HepG2 (cell line): ENCODE measurements around the gene APRT. TPM values are rescaled to one million over a fixed set of nuclear protein-coding genes. Genes with fewer than 3 reads are reported as not detected.

ENCODE experiments used
- BHLHE40 ChIP-seq: IDR thresholded peaks from 2 replicates; pipeline ENCODE4 v1.6.1; 2011; ENCODE audit warnings: low read length, improper control_type of control experiment
- CEBPZ ChIP-seq: IDR thresholded peaks from 2 replicates; pipeline ENCODE4 v1.6.1; 2012; ENCODE audit warnings: low read length, improper control_type of control experiment
- CHD4 ChIP-seq: fragments of 200-600 bp; sonication (generic); IDR thresholded peaks from 2 replicates; pipeline ENCODE4 v1.7.0; 2017; ENCODE audit warnings: mild to moderate bottlenecking, low read length, borderline replicate concordance
- MLLT10 ChIP-seq: sonication (generic); formaldehyde crosslinking; IDR thresholded peaks from 2 replicates; pipeline ENCODE4 v1.4.0; 2020; ENCODE audit warnings: missing genetic modification reagents
- NFYB ChIP-seq: sonication (generic); formaldehyde crosslinking; IDR thresholded peaks from 2 replicates; pipeline ENCODE4 v1.4.0; 2020; ENCODE audit warnings: missing genetic modification reagents
- POLR2AphosphoS2 ChIP-seq: IDR thresholded peaks from 2 replicates; pipeline ENCODE4 v1.6.1; 2011; ENCODE audit warnings: low read depth, low read length, improper control_type of control experiment
- RFXANK ChIP-seq: IDR thresholded peaks from 2 replicates; pipeline ENCODE4 v1.6.1; 2016
- SIN3A ChIP-seq: IDR thresholded peaks from 2 replicates; pipeline ENCODE4 v1.6.1; 2011; ENCODE audit warnings: low read depth, mild to moderate bottlenecking, control low read depth, low read length, borderline replicate concordance
- TARDBP ChIP-seq: sonication (generic); formaldehyde crosslinking; IDR thresholded peaks from 2 replicates; pipeline ENCODE4 v1.8.0; 2022; ENCODE audit warnings: mild to moderate bottlenecking, missing genetic modification reagents
- TERF1 ChIP-seq: sonication (generic); formaldehyde crosslinking; IDR thresholded peaks from 2 replicates; pipeline ENCODE4 v1.8.0; 2022; ENCODE audit warnings: mild to moderate bottlenecking, missing genetic modification reagents, moderate library complexity
- ZBTB20 ChIP-seq: sonication (generic); formaldehyde crosslinking; IDR thresholded peaks from 2 replicates; pipeline ENCODE4 v1.8.1; 2023; ENCODE audit warnings: missing genetic modification reagents, low read depth, mild to moderate bottlenecking, borderline replicate concordance
- ZBTB7A ChIP-seq: sonication (generic); formaldehyde crosslinking; IDR thresholded peaks from 2 replicates; pipeline ENCODE4 v1.8.0; 2022; ENCODE audit warnings: mild to moderate bottlenecking, missing genetic modification reagents
- ZNF142 ChIP-seq: sonication (generic); formaldehyde crosslinking; IDR thresholded peaks from 2 replicates; pipeline ENCODE4 v1.4.0; 2020; ENCODE audit warnings: missing genetic modification reagents
- ZNF549 ChIP-seq: sonication (generic); formaldehyde crosslinking; IDR thresholded peaks from 2 replicates; pipeline ENCODE4 v1.5.0; 2020; ENCODE audit warnings: missing genetic modification reagents
- ZNF597 ChIP-seq: sonication (generic); formaldehyde crosslinking; IDR thresholded peaks from 2 replicates; pipeline ENCODE4 v1.5.0; 2020; ENCODE audit warnings: missing genetic modification reagents
- polyA plus RNA-seq, 8 experiments: library from polyadenylated mRNA; depleted of rRNA in 3 of 8; stranded (reverse) in 7 of 8; unstranded in 1 of 8; fragments of >200 nt; fragmentation: Illumina TruSeq in 4 of 8; extraction: Trizol in 4 of 8; gene quantifications; 2 replicates each; pipeline versions ENCODE4 v1.2.1 to v1.2.3, GENCODE V29; 2011 to 2016; ENCODE audit warnings: low read depth in 4 of 8, missing spikeins in 1 of 8, mixed read lengths in 1 of 8; ENCODE audit not compliant: insufficient read depth in 1 of 8
- total RNA-seq, 5 experiments: library from RNA; depleted of rRNA; stranded (reverse); fragments of >200 nt; fragmentation: Illumina TruSeq; extraction: Trizol; gene quantifications; 2 replicates each; pipeline ENCODE4 v1.2.3, GENCODE V29; 2016; ENCODE audit warnings: low read depth in 1 of 5

APRT gene
- total and polyA plus RNA-seq, 2 of the 13 experiments (the other 11 are each of a cell fraction or from before 2014, with no cell fraction given) = 155 to 242 TPM

- no peak for TF ChIP-seq ZNF142 (CRISPR knock-in tag)
- TF ChIP-seq POLR2AphosphoS2 = no peak
- no peak for TF ChIP-seq CHD4
- 0 out of 2 replicates have a peak, but pooled peaks have one; percentile 84 for TF ChIP-seq RFXANK (CRISPR knock-in tag)
- no peak for TF ChIP-seq ZNF549 (CRISPR knock-in tag)
- TF ChIP-seq TERF1 = no peak
- no peak for TF ChIP-seq CEBPZ
- peak; percentile 86; the same call in 1 of the 2 replicates for TF ChIP-seq TARDBP (CRISPR knock-in tag)
- peak; percentile 90; the same call in 1 of the 2 replicates for TF ChIP-seq ZBTB7A (CRISPR knock-in tag)
- TF ChIP-seq NFYB = no peak
- peak; percentile 57; the same call in 1 of the 2 replicates for TF ChIP-seq ZBTB20 (CRISPR knock-in tag)
- TF ChIP-seq SIN3A = no peak
- 0 out of 2 replicates have a peak, but pooled peaks have one; percentile 3 for TF ChIP-seq BHLHE40
- TF ChIP-seq ZNF597 (CRISPR knock-in tag) = no peak
- no peak for TF ChIP-seq MLLT10 (CRISPR knock-in tag)
Measured at GRCh38 chr16:88763502-88764053, 48.1 kb downstream of the APRT start (continued).
